Endothelial cell of umbilical vein (primary cell): ENCODE results near the gene CHI3L1. TPM values are rescaled to one million over a fixed set of nuclear protein-coding genes. Genes with fewer than 3 reads are reported as not detected.

Experiments
- BruUV-seq: library from RNA; stranded (reverse); fragments of 400-500 nt; replicated peaks from 2 replicates; lab custom pipeline; 2021; lab: Mats Ljungman, UMichigan
- CTCF ChIA-PET: fragments of 300-600, 350-600 bp; sonication (Branson Sonifier 250); formaldehyde crosslinking; loops from one replicate; lab custom pipeline; 2021; ENCODE audit warnings: antibody characterized with exemption, inconsistent platforms; lab: Charles Lee
- POLR2A ChIA-PET: fragments of 300-600, 350-600 bp; sonication (Branson Sonifier 250); formaldehyde crosslinking; loops from one replicate; lab custom pipeline; 2021; ENCODE audit warnings: antibody characterized with exemption, inconsistent platforms; lab: Charles Lee
- DNase-seq: peaks from one replicate; pipeline ENCODE4 v3.0.0-alpha.2; 2011; ENCODE audit warnings: low read depth, low spot score
- FAIRE-seq: peaks from 2 replicates; lab custom pipeline; 2011; peaks lifted over from hg19 to GRCh38; lab: Jason Lieb, UNC
- H2AFZ ChIP-seq: 2 replicates; pipeline ENCODE4 v1.6.0; 2012; ENCODE audit warnings: low read depth, low read length, control low read depth, inconsistent platforms
- H3K27ac ChIP-seq: 2 replicates; pipeline ENCODE4 v1.5.1; 2011; ENCODE audit warnings: low read depth, mild to moderate bottlenecking, control low read depth, low read length, moderate library complexity; ENCODE audit not compliant: insufficient read depth
- H3K27me3 ChIP-seq, 2 experiments: 2 replicates each; pipeline versions ENCODE4 v1.6.0 to v1.6.1; 2011; ENCODE audit warnings: low read length in 2 of 2, mixed read lengths in 1 of 2; ENCODE audit not compliant: control insufficient read depth in 2 of 2, insufficient read depth in 2 of 2
- H3K36me3 ChIP-seq, 2 experiments: 2 replicates in 1 of 2; 3 replicates in 1 of 2; pipeline ENCODE4 v1.5.1; 2011; ENCODE audit warnings: low read length in 2 of 2, mild to moderate bottlenecking in 1 of 2, moderate library complexity in 1 of 2; ENCODE audit not compliant: control insufficient read depth in 2 of 2, insufficient read depth in 2 of 2; ENCODE audit errors: extremely low read depth in 1 of 2
- H3K4me1 ChIP-seq: 3 replicates; pipeline ENCODE4 v1.5.1; 2011; ENCODE audit warnings: mild to moderate bottlenecking, low read length; ENCODE audit not compliant: control insufficient read depth, insufficient read depth; ENCODE audit errors: extremely low read depth
- H3K4me2 ChIP-seq: 2 replicates; pipeline ENCODE4 v1.6.1; 2011; ENCODE audit warnings: low read length, control low read depth, mixed read lengths; ENCODE audit not compliant: insufficient read depth
- H3K4me3 ChIP-seq, 3 experiments: fragments of 200-600 bp in 1 of 3; sonication (generic), shearing (Covaris generic) in 1 of 3; replicated peaks in 1 of 3; 2 replicates each; pipeline ENCODE4 v1.5.1; 2011 to 2016; ENCODE audit warnings: control low read depth in 3 of 3, low read length in 3 of 3, mild to moderate bottlenecking in 2 of 3, inconsistent platforms in 1 of 3, low read depth in 1 of 3, moderate library complexity in 1 of 3; ENCODE audit not compliant: insufficient read depth in 1 of 3
- H3K79me2 ChIP-seq: 2 replicates; pipeline ENCODE4 v1.6.0; 2012; ENCODE audit warnings: low read length, inconsistent platforms; ENCODE audit not compliant: control insufficient read depth, insufficient read depth
- H3K9ac ChIP-seq: replicated peaks from 2 replicates; pipeline ENCODE3; 2011; ENCODE audit warnings: low read length, control low read depth; ENCODE audit not compliant: insufficient read depth; ENCODE audit errors: extremely low read depth
- H3K9me1 ChIP-seq: replicated peaks from 3 replicates; pipeline ENCODE4 v1.6.0; 2011; ENCODE audit warnings: mild to moderate bottlenecking, low read length; ENCODE audit not compliant: control insufficient read depth, insufficient read depth; ENCODE audit errors: extremely low read depth
- H3K9me3 ChIP-seq: replicated peaks from 2 replicates; pipeline ENCODE4 v1.5.1; 2012; ENCODE audit warnings: low read length, inconsistent platforms; ENCODE audit not compliant: control insufficient read depth, insufficient read depth
- H4K20me1 ChIP-seq: replicated peaks from 2 replicates; pipeline ENCODE3; 2011; ENCODE audit warnings: mild to moderate bottlenecking, low read length; ENCODE audit not compliant: control insufficient read depth, insufficient read depth; ENCODE audit errors: extremely low read depth
- EZH2 ChIP-seq: IDR thresholded peaks from 2 replicates; pipeline ENCODE4 v1.6.1; 2012; ENCODE audit warnings: borderline replicate concordance, low read depth, mild to moderate bottlenecking, moderate library complexity, low read length, inconsistent platforms; ENCODE audit not compliant: severe bottlenecking
- FOS ChIP-seq: IDR thresholded peaks from 2 replicates; pipeline ENCODE4 v1.6.1; 2011; ENCODE audit warnings: mild to moderate bottlenecking, low read length, moderate library complexity, borderline replicate concordance; ENCODE audit not compliant: insufficient read depth
- dilution Hi-C: fragments of 300-500 bp; cut with MboI; formaldehyde crosslinking; loops from one replicate; pipeline ENCODE4 v1.15.0; 2019; ENCODE audit warnings: low sequenced_read_pairs; ENCODE audit not compliant: extremely low pct_ligation_motif_present
- intact Hi-C: fragments of 100-400 bp; cut with micrococcal nuclease; formaldehyde crosslinking; loops from one replicate; pipeline ENCODE4 v1.10.0; 2022
- polyA plus RNA-seq, 4 experiments: library from polyadenylated mRNA; depleted of rRNA in 3 of 4; stranded (reverse) in 3 of 4; unstranded in 1 of 4; fragments of >200 nt; gene quantifications; 2 replicates each; pipeline versions ENCODE4 v1.2.1 to v1.2.3, GENCODE V29; 2011 to 2012; ENCODE audit warnings: missing spikeins in 1 of 4
- total RNA-seq: library from RNA; stranded (reverse); gene quantifications from 2 replicates; pipeline ENCODE4 v1.2.3, GENCODE V29; 2021

The CHI3L1 gene
- total and polyA plus RNA-seq, 2 donors (not counting 3 experiments of a cell fraction or from before 2014, with no cell fraction given): not detected

DNA sequence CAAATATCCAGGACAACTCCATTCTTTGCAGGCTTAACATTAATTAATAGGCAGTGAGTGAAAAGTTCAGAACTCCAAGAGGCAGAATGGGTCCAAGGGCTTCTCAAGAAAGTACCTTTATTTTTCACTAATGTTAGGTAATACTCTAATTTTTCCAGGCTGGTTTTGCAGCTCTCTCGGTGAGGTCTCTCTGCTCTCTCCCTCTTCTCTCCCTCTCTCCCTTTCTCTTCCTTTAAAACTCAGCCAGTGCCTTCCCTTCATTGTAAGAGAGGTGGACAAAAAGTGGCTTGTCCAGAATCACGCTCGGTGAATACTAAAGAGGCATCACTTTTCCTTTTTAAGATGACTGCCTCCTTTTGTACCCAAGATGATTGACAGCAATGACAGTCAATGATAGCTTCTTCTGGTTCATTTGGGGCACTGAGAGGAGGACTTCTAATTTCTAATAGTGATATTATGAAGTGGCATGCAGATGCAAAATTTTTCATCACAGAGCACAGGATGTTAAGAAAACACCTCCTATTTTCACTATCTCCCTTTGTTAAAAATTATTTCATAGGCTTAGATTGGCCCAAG lies 1.3 kb upstream of the CHI3L1 start:
- Histone ChIP-seq H3K79me2 (no peaks in the 10 kb centered on the region), H3K9me3 (no peaks in the 10 kb centered on the region), H3K4me3 (no peak overlapping the region), H3K9me1 (no peaks in the 10 kb centered on the region), H4K20me1 (no peaks in the 10 kb centered on the region), H2AFZ (no peak overlapping the region), H3K27me3 (peaks cover 15 to 17% of the 10 kb centered on the region in 2 experiments), H3K4me2 (no peak overlapping the region), H3K9ac (no peak overlapping the region), H3K27ac (no peak overlapping the region), H3K4me1 (no peaks in the 10 kb centered on the region), H3K36me3 (no peaks in the 10 kb centered on the region)
- dilution Hi-C loops: no loop called here
- no TSS peak for BruUV-seq
- FAIRE-seq: no peak
- no peak for TF ChIP-seq FOS
- intact Hi-C loops: no loop called here
- POLR2A ChIA-PET: no interaction called here
- CTCF ChIA-PET: interaction anchor here (0.8 to 1.3 kb wide), 3 partner anchors 19 to 70 kb away, joined by 3 to 5 read pairs (median 3); no protein-coding TSS in a partner anchor
- DNase-seq: no peak

DNA sequence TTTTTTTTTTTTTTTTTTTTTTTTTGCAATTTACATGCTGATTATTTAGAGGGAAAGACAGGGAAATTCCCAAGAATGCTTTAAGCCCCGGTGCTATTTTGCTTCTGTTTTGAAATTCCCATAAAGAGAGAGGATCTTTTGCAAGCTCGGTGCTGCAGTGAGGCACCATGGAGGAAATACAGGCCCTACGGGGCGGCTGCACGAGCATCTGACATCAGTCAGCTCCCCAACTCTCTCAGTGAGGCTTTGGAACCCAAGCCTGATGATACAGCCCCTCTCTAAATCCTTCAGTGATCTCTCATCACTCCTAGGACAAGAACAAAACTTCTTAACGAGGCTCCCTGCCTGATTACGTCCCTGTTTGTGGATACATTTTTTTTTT lies 791 bp upstream of the CHI3L1 start:
- BruUV-seq: no TSS peak
- no peak overlapping the region for H2AFZ ChIP-seq
- no peaks in the 10 kb centered on the region for H3K36me3 ChIP-seq
- DNase-seq (no peak), FAIRE-seq (no peak)
- H3K9me3 ChIP-seq: no peaks in the 10 kb centered on the region
- no peaks in the 10 kb centered on the region for H3K4me1 ChIP-seq
- no peaks in the 10 kb centered on the region for H3K9me1 ChIP-seq
- H4K20me1 ChIP-seq: no peaks in the 10 kb centered on the region
- H3K27ac ChIP-seq: no peak overlapping the region
- no peaks in the 10 kb centered on the region for H3K79me2 ChIP-seq
- H3K4me2 ChIP-seq: no peak overlapping the region
- TF ChIP-seq EZH2: no peak
- H3K27me3 ChIP-seq: peaks cover 15 to 17% of the 10 kb centered on the region in 2 experiments
- dilution Hi-C loops (no loop called here), intact Hi-C loops (no loop called here)
- POLR2A ChIA-PET: no interaction called here
- H3K9ac ChIP-seq: no peak overlapping the region
- CTCF ChIA-PET: interaction anchor here (1.0 to 1.3 kb wide), 2 partner anchors 19 to 70 kb away, joined by 3 to 5 read pairs; no protein-coding TSS in a partner anchor
- H3K4me3 ChIP-seq: no peak overlapping the region
